ENCODE data around the gene MFSD12.

- TF ChIP-seq, protein P1, sequence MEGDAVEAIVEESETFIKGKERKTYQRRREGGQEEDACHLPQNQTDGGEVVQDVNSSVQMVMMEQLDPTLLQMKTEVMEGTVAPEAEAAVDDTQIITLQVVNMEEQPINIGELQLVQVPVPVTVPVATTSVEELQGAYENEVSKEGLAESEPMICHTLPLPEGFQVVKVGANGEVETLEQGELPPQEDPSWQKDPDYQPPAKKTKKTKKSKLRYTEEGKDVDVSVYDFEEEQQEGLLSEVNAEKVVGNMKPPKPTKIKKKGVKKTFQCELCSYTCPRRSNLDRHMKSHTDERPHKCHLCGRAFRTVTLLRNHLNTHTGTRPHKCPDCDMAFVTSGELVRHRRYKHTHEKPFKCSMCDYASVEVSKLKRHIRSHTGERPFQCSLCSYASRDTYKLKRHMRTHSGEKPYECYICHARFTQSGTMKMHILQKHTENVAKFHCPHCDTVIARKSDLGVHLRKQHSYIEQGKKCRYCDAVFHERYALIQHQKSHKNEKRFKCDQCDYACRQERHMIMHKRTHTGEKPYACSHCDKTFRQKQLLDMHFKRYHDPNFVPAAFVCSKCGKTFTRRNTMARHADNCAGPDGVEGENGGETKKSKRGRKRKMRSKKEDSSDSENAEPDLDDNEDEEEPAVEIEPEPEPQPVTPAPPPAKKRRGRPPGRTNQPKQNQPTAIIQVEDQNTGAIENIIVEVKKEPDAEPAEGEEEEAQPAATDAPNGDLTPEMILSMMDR (IDR thresholded peaks at IDR 0.05; ENCODE audit: low read depth, low read length, missing input control) = no peak
- TF ChIP-seq TAF1 (conservative IDR thresholded peaks at IDR 0.05) (no peak), RXRA (IDR thresholded peaks at IDR 0.05) (no peak)
Observed at GRCh38 chr19:3539756-3540118, 17.6 kb downstream of the MFSD12 start.

All from liver (tissue), 3 donors.